ENCODE data around the gene LZTR1. TPM values are rescaled to one million over a fixed set of nuclear protein-coding genes. Genes with fewer than 3 reads are reported as not detected.
A peak's percentile ranks its signal among the peaks of the same experiment; 100 is the strongest.

LZTR1 gene
- polyA plus RNA-seq, 1 of the 3 experiments (the other 2 are of a cell fraction), result 37.7 TPM

GRCh38 chr22:20982563-20982882 is 426 bp downstream of the LZTR1 start:
- H3K36me3 ChIP-seq (replicated peaks in 1 of 2; ENCODE audit: control insufficient read depth in 1 of 2, insufficient read depth in 2 of 2, low read length in 1 of 2), result peaks cover 9 to 20% of the 10 kb centered on the region in 2 experiments
- no peaks in the 10 kb centered on the region for H3K27me3 ChIP-seq (ENCODE audit: insufficient read depth)
- peak overlapping the region; percentile 77 to 98; a peak in 2 of 4 replicates for H3K27ac ChIP-seq (ENCODE audit: low read depth in 2 of 2, low read length in 1 of 2)
- H3K4me2 ChIP-seq, result peak overlapping the region; percentile 95
- POLR2A ChIA-PET, result interaction anchor here (0.6 to 1.8 kb wide), 15 partner anchors 9 to 97 kb away, joined by 3 to 13 read pairs (median 6); partner anchors contain the start of genes LRRC74B, P2RX6 and THAP7
- H2AFZ ChIP-seq (ENCODE audit: low read depth), result peak overlapping the region; percentile 79; the same call in 1 of the 2 replicates
- peak overlapping the region; percentile 78 for H3K9ac ChIP-seq
- peak; percentile 67 for DNase-seq
- no peaks in the 10 kb centered on the region for H4K20me1 ChIP-seq (ENCODE audit: insufficient read depth)
- no peaks in the 10 kb centered on the region for H3K9me3 ChIP-seq
- H3K4me1 ChIP-seq (ENCODE audit: control insufficient read depth in 1 of 2, insufficient read depth in 2 of 2, low read depth in 1 of 2, low read length in 1 of 2), result peaks cover 6 to 24% of the 10 kb centered on the region in 2 experiments; a peak in 2 of 4 replicates
- CTCF ChIA-PET, result interaction anchor here (0.9 to 3.6 kb wide), 11 partner anchors 9 to 179 kb away, joined by 3 to 12 read pairs (median 4); partner anchors contain the start of gene CRKL
- peak overlapping the region; percentile 71 to 97 for H3K4me3 ChIP-seq (ENCODE audit: low read depth in 2 of 2, low read length in 1 of 2)
- H3K79me2 ChIP-seq (ENCODE audit: insufficient read depth), result peaks cover 25% of the 10 kb centered on the region
- H3F3A ChIP-seq (replicated peaks; ENCODE audit: insufficient read depth), result no peaks in the 10 kb centered on the region
- TF ChIP-seq FOXJ3 (CRISPR knock-in tag; IDR thresholded peaks at IDR 0.05), result no peak
- WGBS (ENCODE audit: low lambda C conversion rate), result 0% methylated on average over 11 of the region's 12 CpGs
- no peaks in the 10 kb centered on the region for H3K9me2 ChIP-seq

GRCh38 chr22:20983081-20983771 is 1.1 kb downstream of the LZTR1 start:
- Histone ChIP-seq H3K4me3 (ENCODE audit: low read depth in 2 of 2, low read length in 1 of 2) (peak overlapping the region; percentile 71 to 97), H4K20me1 (ENCODE audit: insufficient read depth) (no peaks in the 10 kb centered on the region), H3F3A (replicated peaks; ENCODE audit: insufficient read depth) (no peaks in the 10 kb centered on the region), H3K79me2 (ENCODE audit: insufficient read depth) (peaks cover 25% of the 10 kb centered on the region), H3K36me3 (replicated peaks in 1 of 2; ENCODE audit: control insufficient read depth in 1 of 2, insufficient read depth in 2 of 2, low read length in 1 of 2) (peaks cover 16 to 20% of the 10 kb centered on the region in 2 experiments), H3K9me2 (no peaks in the 10 kb centered on the region), H3K4me1 (ENCODE audit: control insufficient read depth in 1 of 2, insufficient read depth in 2 of 2, low read depth in 1 of 2, low read length in 1 of 2) (peaks cover 6 to 24% of the 10 kb centered on the region in 2 experiments; a peak in 2 of 4 replicates), H3K4me2 (peak overlapping the region; percentile 95), H3K9me3 (no peaks in the 10 kb centered on the region), H3K9ac (peak overlapping the region; percentile 78), H3K27ac (ENCODE audit: low read depth in 2 of 2, low read length in 1 of 2) (no peak overlapping the region; a peak in 1 of 4 replicates), H2AFZ (ENCODE audit: low read depth) (no peak overlapping the region), H3K27me3 (ENCODE audit: insufficient read depth) (no peaks in the 10 kb centered on the region)
- ChIA-PET POLR2A (interaction anchor here (1.2 to 1.5 kb wide), 3 partner anchors 10 to 98 kb away, joined by 6 to 12 read pairs (median 11); no protein-coding TSS in a partner anchor), CTCF (interaction anchor here (1.1 to 3.6 kb wide), 6 partner anchors 8 to 102 kb away, joined by 3 to 12 read pairs (median 5); partner anchors contain the start of gene CRKL)
- DNase-seq, result no peak
- TF ChIP-seq IRF3 (IDR thresholded peaks at IDR 0.05; ENCODE audit: low read depth, low read length) (no peak), RAD21 (IDR thresholded peaks at IDR 0.05; ENCODE audit: low read length) (no peak), RCOR1 (IDR thresholded peaks at IDR 0.05; ENCODE audit: low read length) (no peak), FOXM1 (IDR thresholded peaks at IDR 0.05; ENCODE audit: low read depth) (no peak), FOXJ3 (CRISPR knock-in tag; IDR thresholded peaks at IDR 0.05) (no peak), MXI1 (IDR thresholded peaks at IDR 0.05; ENCODE audit: low read depth, low read length) (no peak)
- WGBS (ENCODE audit: low lambda C conversion rate), result 88% methylated on average over 4 of the region's 5 CpGs

GRCh38 chr22:20985720-20986119 is 3.6 kb downstream of the LZTR1 start:
- Histone ChIP-seq H3K4me3 (ENCODE audit: low read depth in 2 of 2, low read length in 1 of 2) (no peak overlapping the region), H3K36me3 (replicated peaks in 1 of 2; ENCODE audit: control insufficient read depth in 1 of 2, insufficient read depth in 2 of 2, low read length in 1 of 2) (peaks cover 16 to 37% of the 10 kb centered on the region in 2 experiments), H3K27ac (ENCODE audit: low read depth in 2 of 2, low read length in 1 of 2) (no peak overlapping the region), H3F3A (replicated peaks; ENCODE audit: insufficient read depth) (no peaks in the 10 kb centered on the region), H3K27me3 (ENCODE audit: insufficient read depth) (no peaks in the 10 kb centered on the region), H3K4me1 (ENCODE audit: control insufficient read depth in 1 of 2, insufficient read depth in 2 of 2, low read depth in 1 of 2, low read length in 1 of 2) (peaks cover 6 to 22% of the 10 kb centered on the region in 2 experiments; a peak in 2 of 4 replicates), H3K9me3 (no peaks in the 10 kb centered on the region), H4K20me1 (ENCODE audit: insufficient read depth) (no peaks in the 10 kb centered on the region), H3K4me2 (no peak overlapping the region), H3K9ac (no peak overlapping the region), H2AFZ (ENCODE audit: low read depth) (no peak overlapping the region), H3K79me2 (ENCODE audit: insufficient read depth) (peaks cover 25% of the 10 kb centered on the region), H3K9me2 (no peaks in the 10 kb centered on the region)
- 100% methylated on average over 3 of the region's 7 CpGs for WGBS (ENCODE audit: low lambda C conversion rate)
- ChIA-PET POLR2A (no interaction called here), CTCF (interaction anchor here (1.4 kb wide), 1 partner anchor 182 kb away, joined by 5 read pairs; no protein-coding TSS in a partner anchor)
- DNase-seq, result no peak
- TF ChIP-seq SMC3 (IDR thresholded peaks at IDR 0.05; ENCODE audit: low read depth, low read length) (no peak), GATA2 (CRISPR knock-in tag; IDR thresholded peaks at IDR 0.05) (no peak), MEF2A (IDR thresholded peaks at IDR 0.05; ENCODE audit: borderline replicate concordance, low read depth) (no peak), USF1 (IDR thresholded peaks at IDR 0.05; ENCODE audit: borderline replicate concordance, low read depth) (no peak), FOXM1 (IDR thresholded peaks at IDR 0.05; ENCODE audit: low read depth) (no peak), RCOR1 (IDR thresholded peaks at IDR 0.05; ENCODE audit: low read length) (no peak), SIN3A (IDR thresholded peaks at IDR 0.05; ENCODE audit: borderline replicate concordance, low read depth, low read length) (no peak), REST (IDR thresholded peaks at IDR 0.05; ENCODE audit: low read depth, low read length) (no peak), YY1 (IDR thresholded peaks at IDR 0.05; ENCODE audit: low read depth) (no peak), FOXJ3 (CRISPR knock-in tag; IDR thresholded peaks at IDR 0.05) (no peak), TAF1 (IDR thresholded peaks at IDR 0.05; ENCODE audit: borderline replicate concordance, low read depth, low read length) (no peak)

Measured in SK-N-SH (cell line).